HEK293 (cell line): Measurements from ENCODE around the gene PTGES.
A peak's percentile ranks its signal among the peaks of the same experiment; 100 is the strongest.

Experiments
- ELK4 ChIP-seq: IDR thresholded peaks from 2 replicates; pipeline ENCODE4 v1.6.1; 2011; ENCODE audit warnings: mild to moderate bottlenecking, low read depth, low read length, borderline replicate concordance
- IKZF3 ChIP-seq: fragments of 450-650 bp; IDR thresholded peaks from 2 replicates; pipeline ENCODE4 v1.5.0; 2018; ENCODE audit warnings: missing biosample characterization, mild to moderate bottlenecking, missing genetic modification characterization, moderate library complexity
- KLF1 ChIP-seq: fragments of 450-650 bp; formaldehyde crosslinking; IDR thresholded peaks from 2 replicates; pipeline ENCODE4 v1.5.1; 2016; ENCODE audit warnings: missing biosample characterization, missing genetic modification characterization
- KLF10 ChIP-seq: fragments of 450-650 bp; IDR thresholded peaks from 2 replicates; pipeline ENCODE4 v1.5.1; 2018; ENCODE audit warnings: missing biosample characterization, mild to moderate bottlenecking, missing genetic modification characterization
- KLF16 ChIP-seq: fragments of 450-650 bp; formaldehyde crosslinking; IDR thresholded peaks from 2 replicates; pipeline ENCODE4 v1.5.1; 2017; ENCODE audit warnings: missing biosample characterization, missing genetic modification characterization
- KLF9 ChIP-seq: fragments of 450-650 bp; formaldehyde crosslinking; IDR thresholded peaks from 2 replicates; pipeline ENCODE4 v1.5.1; 2016; ENCODE audit warnings: missing biosample characterization, missing genetic modification characterization, low read depth
- PRDM2 ChIP-seq: fragments of 450-650 bp; formaldehyde crosslinking; IDR thresholded peaks from 2 replicates; pipeline ENCODE4 v1.5.1; 2016; ENCODE audit warnings: missing biosample characterization, missing genetic modification characterization, borderline replicate concordance
- TCF7L2 ChIP-seq: IDR thresholded peaks from 2 replicates; pipeline ENCODE4 v1.6.1; 2011; ENCODE audit warnings: low read depth, mild to moderate bottlenecking, inconsistent platforms, low read length, moderate library complexity, borderline replicate concordance
- ZBTB21 ChIP-seq: fragments of 450-650 bp; formaldehyde crosslinking; IDR thresholded peaks from 2 replicates; pipeline ENCODE4 v1.5.1; 2017; ENCODE audit warnings: missing biosample characterization, missing genetic modification characterization
- ZFHX2 ChIP-seq: fragments of 450-650 bp; formaldehyde crosslinking; conservative IDR thresholded peaks from 2 replicates; pipeline ENCODE4 v1.5.1; 2016; ENCODE audit warnings: missing biosample characterization, missing genetic modification characterization
- ZFP3 ChIP-seq: fragments of 450-650 bp; formaldehyde crosslinking; IDR thresholded peaks from 2 replicates; pipeline ENCODE4 v1.5.1; 2016; ENCODE audit warnings: low read depth, missing biosample characterization, missing genetic modification characterization
- ZFP37 ChIP-seq: fragments of 450-650 bp; formaldehyde crosslinking; IDR thresholded peaks from 2 replicates; pipeline ENCODE4 v1.5.1; 2016; ENCODE audit warnings: missing biosample characterization, missing genetic modification characterization
- ZFP41 ChIP-seq: fragments of 450-650 bp; formaldehyde crosslinking; IDR thresholded peaks from 2 replicates; pipeline ENCODE4 v1.5.1; 2016; ENCODE audit warnings: missing biosample characterization, missing genetic modification characterization, borderline replicate concordance
- ZNF10 ChIP-seq: fragments of 450-650 bp; formaldehyde crosslinking; IDR thresholded peaks from 2 replicates; pipeline ENCODE4 v1.5.1; 2017; ENCODE audit warnings: missing biosample characterization, missing genetic modification characterization
- ZNF112 ChIP-seq: fragments of 450-650 bp; formaldehyde crosslinking; IDR thresholded peaks from 2 replicates; pipeline ENCODE4 v1.5.0; 2017; ENCODE audit warnings: missing biosample characterization, missing genetic modification characterization
- ZNF138 ChIP-seq: fragments of 450-650 bp; formaldehyde crosslinking; IDR thresholded peaks from 2 replicates; pipeline ENCODE4 v1.5.1; 2016; ENCODE audit warnings: missing biosample characterization, missing genetic modification characterization, borderline replicate concordance
- ZNF155 ChIP-seq: fragments of 450-650 bp; formaldehyde crosslinking; IDR thresholded peaks from 2 replicates; pipeline ENCODE4 v1.5.1; 2016; ENCODE audit warnings: missing biosample characterization, missing genetic modification characterization
- ZNF157 ChIP-seq: fragments of 450-650 bp; formaldehyde crosslinking; IDR thresholded peaks from 2 replicates; pipeline ENCODE4 v1.5.1; 2016; ENCODE audit warnings: missing biosample characterization, missing genetic modification characterization
- ZNF175 ChIP-seq: fragments of 450-650 bp; formaldehyde crosslinking; IDR thresholded peaks from 2 replicates; pipeline ENCODE4 v1.5.1; 2016; ENCODE audit warnings: missing biosample characterization, missing genetic modification characterization
- ZNF2 ChIP-seq: fragments of 450-650 bp; formaldehyde crosslinking; IDR thresholded peaks from 2 replicates; pipeline ENCODE4 v1.5.1; 2016; ENCODE audit warnings: missing biosample characterization, missing genetic modification characterization
- ZNF223 ChIP-seq: fragments of 450-650 bp; formaldehyde crosslinking; IDR thresholded peaks from 2 replicates; pipeline ENCODE4 v1.5.1; 2016; ENCODE audit warnings: missing biosample characterization, missing genetic modification characterization
- ZNF23 ChIP-seq: fragments of 450-650 bp; formaldehyde crosslinking; IDR thresholded peaks from 2 replicates; pipeline ENCODE4 v1.5.1; 2016; ENCODE audit warnings: missing biosample characterization, missing genetic modification characterization, borderline replicate concordance
- ZNF302 ChIP-seq: fragments of 450-650 bp; formaldehyde crosslinking; IDR thresholded peaks from 2 replicates; pipeline ENCODE4 v1.5.1; 2016; ENCODE audit warnings: missing biosample characterization, missing genetic modification characterization, low read depth
- ZNF544 ChIP-seq: fragments of 450-650 bp; formaldehyde crosslinking; IDR thresholded peaks from 2 replicates; pipeline ENCODE4 v1.5.0; 2017; ENCODE audit warnings: missing biosample characterization, missing genetic modification characterization
- TF ChIP-seq, protein P1 (sequence below): fragments of 450-650 bp; formaldehyde crosslinking; IDR thresholded peaks from 2 replicates; pipeline ENCODE4 v1.5.1; 2016; ENCODE audit warnings: missing biosample characterization, missing genetic modification characterization
- TF ChIP-seq, protein P2 (sequence below): fragments of 450-650 bp; formaldehyde crosslinking; conservative IDR thresholded peaks from 2 replicates; pipeline ENCODE4 v1.5.1; 2016; ENCODE audit warnings: low read depth, missing biosample characterization, missing genetic modification characterization

Gene PTGES

GRCh38 chr9:129752900-129753729 is at the start of gene PTGES (continued):
- TF ChIP-seq, protein P1, sequence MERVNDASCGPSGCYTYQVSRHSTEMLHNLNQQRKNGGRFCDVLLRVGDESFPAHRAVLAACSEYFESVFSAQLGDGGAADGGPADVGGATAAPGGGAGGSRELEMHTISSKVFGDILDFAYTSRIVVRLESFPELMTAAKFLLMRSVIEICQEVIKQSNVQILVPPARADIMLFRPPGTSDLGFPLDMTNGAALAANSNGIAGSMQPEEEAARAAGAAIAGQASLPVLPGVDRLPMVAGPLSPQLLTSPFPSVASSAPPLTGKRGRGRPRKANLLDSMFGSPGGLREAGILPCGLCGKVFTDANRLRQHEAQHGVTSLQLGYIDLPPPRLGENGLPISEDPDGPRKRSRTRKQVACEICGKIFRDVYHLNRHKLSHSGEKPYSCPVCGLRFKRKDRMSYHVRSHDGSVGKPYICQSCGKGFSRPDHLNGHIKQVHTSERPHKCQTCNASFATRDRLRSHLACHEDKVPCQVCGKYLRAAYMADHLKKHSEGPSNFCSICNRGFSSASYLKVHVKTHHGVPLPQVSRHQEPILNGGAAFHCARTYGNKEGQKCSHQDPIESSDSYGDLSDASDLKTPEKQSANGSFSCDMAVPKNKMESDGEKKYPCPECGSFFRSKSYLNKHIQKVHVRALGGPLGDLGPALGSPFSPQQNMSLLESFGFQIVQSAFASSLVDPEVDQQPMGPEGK = peak; percentile 61; the same call in 1 of the 2 replicates
- TF ChIP-seq ZNF155 (tag by site-specific recombination) = no peak
- TF ChIP-seq ZNF138 = no peak
- no peak; the same call in 1 of the 2 replicates for TF ChIP-seq KLF16
- TF ChIP-seq ZBTB21 = no peak
- no peak for TF ChIP-seq ZFP41 (tag by site-specific recombination)
- no peak for TF ChIP-seq ZNF157 (tag by site-specific recombination)
- TF ChIP-seq ZNF23 (tag by site-specific recombination) = no peak
- TF ChIP-seq, protein P2, sequence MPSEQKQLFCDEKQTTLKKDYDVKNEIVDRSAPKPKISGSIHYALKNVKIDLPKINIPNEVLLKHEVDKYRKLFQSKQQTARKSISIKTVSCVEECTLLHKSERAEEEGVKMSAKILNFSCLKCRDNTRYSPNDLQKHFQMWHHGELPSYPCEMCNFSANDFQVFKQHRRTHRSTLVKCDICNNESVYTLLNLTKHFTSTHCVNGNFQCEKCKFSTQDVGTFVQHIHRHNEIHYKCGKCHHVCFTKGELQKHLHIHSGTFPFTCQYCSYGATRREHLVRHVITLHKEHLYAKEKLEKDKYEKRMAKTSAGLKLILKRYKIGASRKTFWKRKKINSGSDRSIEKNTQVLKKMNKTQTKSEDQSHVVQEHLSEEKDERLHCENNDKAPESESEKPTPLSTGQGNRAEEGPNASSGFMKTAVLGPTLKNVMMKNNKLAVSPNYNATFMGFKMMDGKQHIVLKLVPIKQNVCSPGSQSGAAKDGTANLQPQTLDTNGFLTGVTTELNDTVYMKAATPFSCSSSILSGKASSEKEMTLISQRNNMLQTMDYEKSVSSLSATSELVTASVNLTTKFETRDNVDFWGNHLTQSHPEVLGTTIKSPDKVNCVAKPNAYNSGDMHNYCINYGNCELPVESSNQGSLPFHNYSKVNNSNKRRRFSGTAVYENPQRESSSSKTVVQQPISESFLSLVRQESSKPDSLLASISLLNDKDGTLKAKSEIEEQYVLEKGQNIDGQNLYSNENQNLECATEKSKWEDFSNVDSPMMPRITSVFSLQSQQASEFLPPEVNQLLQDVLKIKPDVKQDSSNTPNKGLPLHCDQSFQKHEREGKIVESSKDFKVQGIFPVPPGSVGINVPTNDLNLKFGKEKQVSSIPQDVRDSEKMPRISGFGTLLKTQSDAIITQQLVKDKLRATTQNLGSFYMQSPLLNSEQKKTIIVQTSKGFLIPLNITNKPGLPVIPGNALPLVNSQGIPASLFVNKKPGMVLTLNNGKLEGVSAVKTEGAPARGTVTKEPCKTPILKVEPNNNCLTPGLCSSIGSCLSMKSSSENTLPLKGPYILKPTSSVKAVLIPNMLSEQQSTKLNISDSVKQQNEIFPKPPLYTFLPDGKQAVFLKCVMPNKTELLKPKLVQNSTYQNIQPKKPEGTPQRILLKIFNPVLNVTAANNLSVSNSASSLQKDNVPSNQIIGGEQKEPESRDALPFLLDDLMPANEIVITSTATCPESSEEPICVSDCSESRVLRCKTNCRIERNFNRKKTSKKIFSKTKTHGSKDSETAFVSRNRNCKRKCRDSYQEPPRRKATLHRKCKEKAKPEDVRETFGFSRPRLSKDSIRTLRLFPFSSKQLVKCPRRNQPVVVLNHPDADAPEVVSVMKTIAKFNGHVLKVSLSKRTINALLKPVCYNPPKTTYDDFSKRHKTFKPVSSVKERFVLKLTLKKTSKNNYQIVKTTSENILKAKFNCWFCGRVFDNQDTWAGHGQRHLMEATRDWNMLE (tag by site-specific recombination) = no peak
- TF ChIP-seq ZFHX2 = peak; percentile 98
- TF ChIP-seq ZNF2 (tag by site-specific recombination) = no peak
- peak; percentile 65; the same call in 1 of the 2 replicates for TF ChIP-seq KLF10
- TF ChIP-seq ZNF302 (tag by site-specific recombination) = no peak
- no peak for TF ChIP-seq ZNF544
- TF ChIP-seq IKZF3 (tag by site-specific recombination) = no peak
- TF ChIP-seq ZFP37 (tag by site-specific recombination) = no peak
- TF ChIP-seq KLF9 (tag by site-specific recombination) = peak; percentile 93
- TF ChIP-seq ELK4 = no peak
- TF ChIP-seq PRDM2 (tag by site-specific recombination) = no peak
- no peak for TF ChIP-seq ZNF223 (tag by site-specific recombination)
- no peak for TF ChIP-seq ZFP3 (tag by site-specific recombination)
- peak; percentile 56 for TF ChIP-seq KLF1 (tag by site-specific recombination)
- TF ChIP-seq ZNF112 (tag by site-specific recombination) = no peak
- TF ChIP-seq ZNF175 = no peak
- TF ChIP-seq ZNF10 (tag by site-specific recombination) = peak; percentile 98
- TF ChIP-seq TCF7L2 = no peak
